NCI-H748 treated with DMSO at 0.1 percent for 48 hours (cell line): ENCODE results near the gene CRBN.

Experiments
- DNase-seq: peaks from one replicate; lab custom pipeline; 2025; lab: John Stamatoyannopoulos, UW

The CRBN gene

DNA sequence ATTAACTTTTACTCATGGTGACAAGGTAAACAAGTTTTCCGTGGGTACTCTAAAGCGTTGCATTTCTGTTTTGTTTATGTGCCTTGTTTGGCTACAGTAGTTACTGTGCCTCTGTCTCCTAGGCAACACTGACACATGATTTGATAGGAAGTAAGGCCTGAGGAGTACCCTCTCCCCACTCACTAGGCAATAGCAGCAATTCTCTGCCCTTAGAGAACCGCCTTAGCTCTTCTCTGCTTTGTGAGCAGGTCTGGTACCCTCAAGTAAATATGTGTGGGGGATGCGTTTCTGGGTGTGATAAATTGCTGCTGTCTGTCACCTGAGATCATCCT, 69.2 kb downstream of the CRBN start, which contains the start of gene IL5RA:
Gene IL5RA (minus strand): TSS at position 76 of the 332 bp plus-strand sequence. CDS start 5,390 bp downstream, outside the sequence.
- peak; percentile 66 for DNase-seq

DNA sequence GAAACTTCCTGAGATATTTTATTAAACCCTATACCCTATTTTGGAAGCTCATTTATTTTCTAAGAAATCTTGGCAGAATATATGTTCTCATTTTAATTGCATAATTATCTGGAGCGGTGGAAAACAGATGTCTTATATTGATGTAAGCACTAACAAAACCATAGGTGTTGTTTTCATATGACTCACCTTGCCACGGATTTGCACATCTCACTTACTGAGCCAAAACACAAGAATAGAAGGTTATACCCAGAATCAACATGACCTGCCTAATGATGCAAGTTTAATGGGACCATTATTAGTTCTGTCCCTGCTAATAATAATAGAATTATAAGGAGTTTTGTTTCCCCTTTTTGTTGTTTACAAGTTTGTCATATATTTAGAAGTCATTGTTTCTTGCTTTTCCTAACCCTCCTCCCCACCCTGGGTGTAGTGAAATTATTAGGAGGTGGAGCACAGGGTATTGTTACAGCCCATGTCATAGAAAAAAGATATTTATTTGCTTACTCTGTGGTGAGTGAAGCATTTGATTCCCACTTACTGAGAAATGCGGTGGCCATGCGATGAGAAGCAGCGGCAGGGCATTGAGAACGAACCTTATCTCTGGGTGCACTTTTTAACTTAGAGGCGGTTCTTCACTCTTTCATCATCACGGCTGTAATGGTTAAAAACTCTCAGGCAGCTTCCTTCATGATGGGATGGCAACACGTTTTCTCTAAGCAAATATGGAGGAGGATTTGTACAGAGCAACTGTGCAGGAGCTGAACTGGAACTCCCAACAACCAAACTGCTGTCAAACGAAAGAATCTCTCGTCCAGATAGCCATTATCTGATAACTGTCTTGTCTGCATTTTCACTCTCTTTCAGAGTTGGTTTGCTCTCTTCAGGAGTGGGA, 69.8 kb downstream of the CRBN start:
- peak; percentile 24 for DNase-seq

DNA sequence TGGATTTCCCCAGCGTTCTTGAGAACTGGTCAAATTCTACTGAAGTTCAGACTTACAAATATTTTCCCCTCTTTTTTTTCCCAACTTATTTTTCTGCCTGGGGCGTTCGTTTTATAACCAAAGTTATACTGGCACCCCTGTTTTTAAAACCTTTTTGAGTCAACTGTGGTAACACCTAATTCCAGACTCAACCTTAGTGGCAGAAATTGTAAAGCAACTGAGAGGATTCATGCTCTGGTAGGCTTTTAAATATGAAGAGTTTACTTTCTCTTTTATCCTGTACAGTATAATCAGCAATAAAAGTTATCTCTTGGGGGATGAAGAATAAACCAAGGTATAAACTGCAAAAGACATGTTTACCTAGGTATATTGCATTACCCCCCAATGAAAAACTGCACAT, 71.6 kb downstream of the CRBN start:
- DNase-seq = no peak

DNA sequence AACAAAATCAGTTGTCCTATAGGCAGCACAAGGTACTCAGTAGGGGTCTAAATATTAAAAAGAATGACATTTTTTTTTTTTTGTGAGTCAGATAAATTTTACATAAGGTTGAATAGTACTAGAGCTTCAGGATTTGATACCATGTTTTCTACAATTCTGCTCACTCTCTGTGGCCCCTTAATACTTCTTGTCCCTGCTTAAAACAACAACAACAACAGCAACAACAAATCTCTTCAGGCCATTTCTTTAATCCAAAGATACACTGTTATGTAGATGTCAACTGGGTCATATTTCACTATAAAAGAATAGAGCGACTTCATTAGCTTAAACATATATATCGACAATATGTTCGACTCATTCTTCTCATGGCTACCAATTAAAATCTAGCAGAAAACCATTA, 72.3 kb downstream of the CRBN start:
- DNase-seq = no peak

DNA sequence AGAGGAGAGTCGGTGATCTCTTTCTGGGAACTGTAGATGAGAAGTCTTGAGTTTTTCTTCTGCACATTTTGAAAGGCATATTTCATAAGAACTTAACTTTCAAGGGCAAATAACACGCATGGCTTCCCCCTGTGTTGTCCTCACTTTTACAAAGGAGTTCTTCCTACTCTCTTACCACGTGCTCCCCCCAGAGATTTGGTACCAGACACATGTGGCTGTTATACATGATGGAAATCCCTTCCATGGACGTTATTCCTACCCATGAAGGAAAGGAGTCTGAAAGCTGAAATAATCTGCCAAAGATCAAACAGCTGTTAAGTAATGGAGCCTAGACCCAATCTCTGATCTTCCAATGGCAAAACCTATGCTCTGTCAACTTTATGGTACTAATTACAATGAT, 73.7 kb downstream of the CRBN start:
- no peak for DNase-seq

DNA sequence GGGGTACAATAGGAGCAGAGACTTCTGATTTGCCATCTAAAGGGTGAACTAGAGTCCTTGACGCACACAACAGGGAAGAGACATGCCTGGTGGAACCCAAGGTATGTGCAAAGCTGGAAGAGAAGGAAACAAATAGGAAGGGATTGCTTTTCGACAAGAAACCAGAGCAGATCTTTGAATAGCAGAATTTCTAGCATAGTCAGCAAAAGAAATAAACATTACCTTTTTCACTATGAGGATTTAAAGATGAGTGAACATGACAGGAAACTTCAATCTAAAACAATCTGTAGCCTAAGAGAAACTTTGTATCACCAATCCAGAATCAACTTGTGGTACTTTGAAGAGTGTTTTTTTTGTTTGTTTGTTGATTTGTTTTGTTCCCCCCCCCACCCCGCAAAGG, 74.2 kb downstream of the CRBN start:
- no peak for DNase-seq

DNA sequence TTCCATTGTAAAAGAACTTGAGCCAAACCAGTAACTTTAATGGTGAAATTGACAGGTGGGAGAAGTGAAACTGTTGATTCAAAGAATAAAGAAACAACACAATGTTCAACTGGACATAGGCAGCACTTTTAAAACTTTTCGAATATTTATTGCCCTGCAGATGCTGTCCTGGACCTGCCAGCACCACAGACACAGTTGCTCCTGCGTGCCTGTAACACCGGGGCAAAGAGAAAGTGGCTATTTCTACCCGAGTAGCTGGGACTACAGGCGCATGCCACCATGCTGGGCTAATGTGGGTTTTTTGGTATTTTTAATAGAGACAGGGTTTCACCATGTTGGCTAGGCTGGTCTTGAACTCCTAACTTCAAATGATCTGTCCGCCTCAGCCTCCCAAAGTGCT, 76.7 kb downstream of the CRBN start:
- no peak for DNase-seq

DNA sequence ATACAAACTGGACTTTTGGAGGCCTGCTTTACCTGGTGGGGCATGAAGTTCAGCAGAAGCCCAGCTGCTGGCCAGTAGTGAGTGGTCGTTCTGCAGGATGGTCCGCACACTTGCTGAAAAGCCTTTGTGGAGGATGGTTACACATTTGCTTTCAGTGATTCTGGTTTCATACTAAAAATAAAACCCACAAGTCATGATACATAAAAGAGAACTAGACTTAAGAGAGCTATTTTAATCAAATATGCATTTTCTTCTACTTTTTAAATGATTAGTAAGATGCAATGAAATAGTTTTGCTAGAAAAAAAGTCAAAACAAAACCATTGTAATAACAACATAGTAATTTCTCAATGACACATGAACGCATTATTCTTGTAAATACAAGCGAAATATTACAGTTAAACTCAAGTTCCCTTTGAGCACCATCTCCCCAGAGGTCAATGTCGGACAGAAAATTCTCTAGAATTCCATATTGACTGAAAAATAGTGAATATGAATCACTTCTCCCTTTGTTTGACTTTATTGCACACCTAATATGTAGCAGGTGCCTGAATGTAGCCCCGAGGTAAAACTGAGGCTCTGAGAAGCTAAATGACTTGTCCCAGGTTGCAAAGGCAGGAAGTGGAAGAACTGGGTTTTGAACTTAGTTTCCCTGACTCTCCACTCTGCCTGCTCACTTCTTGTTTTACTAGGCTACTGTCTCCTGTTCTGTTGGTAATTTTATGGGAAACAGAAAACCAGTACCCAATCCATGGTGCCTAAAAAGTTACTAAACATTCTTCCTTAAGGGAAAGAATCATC, 77.6 kb downstream of the CRBN start:
- no peak for DNase-seq
